Measurements from ENCODE around the gene NPHP4. TPM values are rescaled to one million over a fixed set of nuclear protein-coding genes. Genes with fewer than 3 reads are reported as not detected.
A peak's percentile ranks its signal among the peaks of the same experiment; 100 is the strongest.

The NPHP4 gene
- total RNA-seq, 1 experiment from 2014 or later = 5.3 TPM

DNA sequence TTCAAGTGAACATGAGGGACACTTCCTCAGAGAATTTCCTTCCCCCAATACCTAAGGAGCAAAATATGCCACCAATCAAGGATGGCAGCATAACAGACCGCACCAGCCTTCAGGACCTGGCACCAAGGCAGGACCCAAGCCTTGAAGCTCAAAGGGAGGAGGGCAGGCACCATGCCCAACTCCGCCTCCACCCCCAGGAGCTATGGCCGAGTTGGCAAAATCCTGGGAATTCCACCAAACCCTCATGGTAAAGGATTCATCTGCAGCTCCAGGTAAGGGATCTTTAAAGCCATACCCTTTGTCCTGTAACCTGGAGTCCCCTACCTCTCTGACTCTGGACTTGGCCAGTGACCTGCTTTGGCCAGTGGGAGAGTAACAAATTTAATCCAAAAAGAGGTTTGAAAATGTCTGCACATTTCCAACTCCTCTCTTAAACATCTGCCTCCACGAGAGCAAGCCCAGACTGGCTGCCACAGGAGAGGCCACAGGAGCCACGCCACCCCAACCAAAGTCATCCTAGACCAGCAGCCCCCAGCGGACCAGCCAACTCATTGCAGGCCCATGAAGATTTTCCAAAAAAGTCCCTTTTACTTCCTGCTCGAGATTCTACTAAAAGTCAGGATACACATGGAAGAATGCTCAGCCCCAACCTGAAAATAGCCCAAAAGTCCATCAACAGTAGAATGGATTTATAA is 41.9 kb downstream of the NPHP4 start:
- no peak for DNase-seq (ENCODE audit: low read depth)

DNA sequence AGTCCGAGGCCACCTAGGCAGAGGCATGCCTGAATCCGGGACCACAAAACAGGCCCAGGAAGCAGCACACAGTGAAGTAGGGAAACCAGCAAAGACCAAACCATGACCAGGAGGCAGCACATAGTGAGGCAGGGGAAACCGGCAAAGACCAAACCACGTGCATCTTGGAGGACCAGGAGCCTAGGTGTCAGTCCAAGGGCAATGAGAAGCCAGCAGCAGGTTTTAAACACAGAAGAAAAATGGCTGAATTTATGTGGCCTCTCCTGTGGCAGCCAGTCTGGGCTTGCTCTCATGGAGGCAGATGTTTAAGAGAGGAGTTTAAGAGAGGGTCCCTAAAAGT is 42.5 kb downstream of the NPHP4 start:
- DNase-seq (ENCODE audit: low read depth) = no peak

GRCh38 chr1:5949085-5949760 is 43.0 kb downstream of the NPHP4 start:
- no peak for DNase-seq (ENCODE audit: low read depth)

DNA sequence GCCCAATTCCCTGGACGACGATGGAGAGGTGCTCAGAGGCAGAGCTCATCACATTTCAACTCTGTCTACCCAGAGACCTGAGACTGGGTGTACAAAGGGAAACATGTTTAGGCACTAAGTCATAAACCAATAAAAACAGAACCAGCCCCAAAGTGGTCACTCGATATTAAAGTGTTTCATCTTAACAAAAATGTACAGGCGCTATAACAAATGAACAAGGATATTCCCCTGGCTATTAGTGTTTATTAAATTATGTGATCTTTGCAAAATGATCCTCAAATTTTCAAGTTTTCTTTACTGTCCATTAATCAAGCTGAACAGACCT is 43.6 kb downstream of the NPHP4 start:
- DNase-seq (ENCODE audit: low read depth) = no peak

DNA sequence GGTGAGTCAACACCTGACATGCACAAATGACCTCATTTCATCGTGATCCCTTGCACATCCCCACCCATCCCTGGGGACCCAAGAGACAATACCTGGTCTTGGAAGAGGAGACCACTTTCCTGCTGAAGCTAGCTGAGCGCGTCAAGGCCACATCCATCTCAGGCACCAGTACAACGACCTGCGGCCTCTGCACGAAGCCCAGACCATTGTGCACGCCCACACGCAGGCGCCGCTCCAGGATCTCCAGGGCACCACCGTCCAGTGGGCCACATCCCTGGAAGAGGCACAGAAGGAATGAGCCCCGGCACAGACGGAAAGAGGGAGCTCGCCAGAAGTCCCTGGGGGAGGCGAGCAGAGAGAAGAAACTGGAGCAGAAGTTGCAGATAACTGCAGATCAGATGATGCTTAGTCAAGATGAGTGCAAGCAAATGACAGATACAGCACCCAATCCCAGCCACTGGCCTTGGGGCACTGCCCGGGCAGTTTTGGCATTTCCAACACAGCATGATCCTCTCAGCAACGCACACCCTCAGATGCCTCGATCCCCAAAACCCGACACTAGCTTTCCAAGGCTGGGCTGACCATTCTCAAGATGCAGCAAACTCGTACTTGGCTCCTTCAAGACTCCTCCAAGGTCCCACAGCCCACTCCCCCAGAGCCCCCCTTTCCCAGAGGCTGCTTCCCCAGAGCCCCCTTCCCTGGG is 44.1 kb downstream of the NPHP4 start:
- DNase-seq (ENCODE audit: low read depth) = no peak

- no peak for DNase-seq (ENCODE audit: low read depth)
These were observed 45.0 kb downstream of the NPHP4 start for GRCh38 chr1:5947071-5947821.

DNA sequence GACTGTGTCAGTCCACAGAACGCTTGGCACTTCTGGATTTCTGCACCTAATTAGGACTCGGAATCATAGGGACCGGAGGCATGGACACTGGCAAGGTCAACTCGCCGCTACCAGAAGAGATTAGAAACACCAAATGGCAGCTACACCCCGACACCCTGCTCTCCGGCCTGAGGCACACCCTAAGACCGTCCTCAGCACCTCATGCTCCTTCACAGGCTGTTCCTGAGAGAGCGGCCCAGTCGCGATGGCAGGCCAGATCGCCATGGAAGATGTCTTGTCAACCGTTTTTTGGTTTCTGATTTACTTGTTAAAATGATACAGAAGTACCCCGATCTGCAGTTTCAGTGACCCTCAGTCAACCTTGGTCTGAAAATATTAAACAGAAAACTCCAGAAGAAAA is 46.8 kb downstream of the NPHP4 start:
- no peak for DNase-seq (ENCODE audit: low read depth)

- no peak for DNase-seq (ENCODE audit: low read depth)
These were observed 47.4 kb downstream of the NPHP4 start for GRCh38 chr1:5944843-5945167.

- DNase-seq (ENCODE audit: low read depth) = no peak
These were observed 47.9 kb downstream of the NPHP4 start for GRCh38 chr1:5944154-5944842.

GRCh38 chr1:5943343-5944124 is 48.7 kb downstream of the NPHP4 start:
- DNase-seq (ENCODE audit: low read depth) = no peak

- no peak for DNase-seq (ENCODE audit: low read depth)
These were observed 50.6 kb downstream of the NPHP4 start for GRCh38 chr1:5941671-5942070.

GRCh38 chr1:5940723-5941407 is 51.4 kb downstream of the NPHP4 start:
- DNase-seq (ENCODE audit: low read depth) = no peak

GRCh38 chr1:5939271-5940170 is 52.7 kb downstream of the NPHP4 start:
- no peak for DNase-seq (ENCODE audit: low read depth)

- peak; percentile 79 for DNase-seq (ENCODE audit: low read depth)
These were observed 54.1 kb downstream of the NPHP4 start for GRCh38 chr1:5938101-5938646.

- no peak for DNase-seq (ENCODE audit: low read depth)
These were observed 54.8 kb downstream of the NPHP4 start for GRCh38 chr1:5937373-5937857.

GRCh38 chr1:5936621-5937372 is 55.4 kb downstream of the NPHP4 start:
- DNase-seq (ENCODE audit: low read depth) = no peak

DNA sequence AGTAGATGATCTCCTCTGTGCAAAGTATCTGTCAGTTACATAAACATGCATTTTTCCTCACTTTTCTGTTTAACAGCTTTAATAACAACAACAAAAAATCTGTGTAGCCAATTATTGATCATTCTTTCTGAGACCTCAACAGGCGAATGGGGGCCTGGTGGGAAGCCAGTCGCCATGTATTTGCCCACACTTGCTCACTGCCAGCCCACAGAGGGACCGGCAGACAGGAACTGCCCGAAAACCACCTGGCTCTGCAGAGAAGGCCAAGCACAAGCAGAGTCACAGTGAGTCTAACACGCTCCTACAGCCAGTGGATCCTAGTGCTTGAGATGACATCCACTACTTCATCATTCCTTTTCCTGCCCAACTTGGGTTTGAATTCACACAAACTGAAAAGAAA is 56.1 kb downstream of the NPHP4 start:
- no peak for DNase-seq (ENCODE audit: low read depth)

DNA sequence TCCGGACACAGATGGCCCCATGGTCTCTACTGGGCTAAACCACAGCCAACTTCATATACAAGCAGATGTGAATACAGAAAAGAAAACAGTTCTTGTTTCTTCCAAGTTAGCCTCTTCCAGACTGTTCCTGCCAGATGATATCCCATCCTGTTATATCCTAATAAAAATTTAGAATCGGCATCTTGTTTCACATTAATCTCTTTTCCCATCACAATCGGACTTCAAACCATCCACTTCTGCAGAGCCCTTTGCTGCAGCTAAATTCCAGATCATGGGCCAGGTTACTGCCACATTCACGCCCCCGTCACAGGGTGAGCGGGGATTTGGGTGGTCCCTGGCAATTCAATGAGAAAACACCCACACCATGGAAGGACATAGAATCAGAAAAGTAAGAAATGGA is 57.2 kb downstream of the NPHP4 start:
- DNase-seq (ENCODE audit: low read depth) = no peak
